Stimulated activated CD4-positive, alpha-beta T cell treated with anti-CD3 and anti-CD28 coated beads, TNF-alpha, amount 100 ng/mL, for 4 hours (primary cell): ENCODE measurements around the gene SMCO1.
"Not testable (repeated sequence)": the region's sequence is repeated elsewhere in the genome, so short reads cannot be mapped to it uniquely, and the experiment has no call there.

ENCODE experiments used
- DNase-seq, 3 experiments: peaks; one replicate each; pipeline ENCODE4 v3.0.0-alpha.2; 2020; ENCODE audit warnings: low read depth in 3 of 3

SMCO1 gene

DNA sequence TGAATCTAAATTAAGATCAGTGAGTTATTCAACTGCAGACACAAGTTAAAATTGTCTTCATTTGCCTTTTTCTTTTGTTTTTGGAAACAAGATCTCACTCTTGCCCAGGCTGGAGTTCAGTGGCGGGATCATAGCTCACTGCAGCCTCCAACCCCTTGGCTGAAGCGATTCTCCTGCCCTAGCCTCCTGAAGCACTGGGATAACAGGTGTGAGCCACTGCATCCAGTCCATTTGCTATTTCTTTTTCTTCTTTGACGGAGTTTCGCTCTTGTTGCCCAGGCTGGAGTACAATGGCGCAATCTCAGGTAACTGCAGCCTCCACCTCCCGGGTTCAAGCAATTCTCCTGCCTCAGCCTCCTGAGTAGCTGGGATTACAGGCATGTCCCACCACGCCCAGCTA, 21.9 kb downstream of the SMCO1 start:
- DNase-seq, result no peak

DNA sequence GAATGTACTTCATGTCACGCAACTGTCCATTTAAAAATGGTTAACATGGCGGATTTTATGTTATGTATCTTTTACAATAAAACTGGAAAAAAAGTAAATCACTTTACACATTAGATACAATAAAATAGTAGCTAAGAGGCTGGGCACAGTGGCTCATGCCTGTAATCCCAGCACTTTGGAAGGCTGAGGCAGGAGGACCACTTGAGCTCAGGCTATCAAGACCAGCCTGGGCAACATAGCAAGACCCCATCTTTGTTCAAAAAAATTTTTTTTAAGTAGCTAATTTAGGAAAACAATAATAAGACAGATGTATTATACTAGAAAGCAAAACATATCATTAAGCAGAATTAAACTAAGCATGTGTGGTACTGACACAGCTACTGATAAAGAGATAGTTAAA, 23.1 kb downstream of the SMCO1 start:
- no peak for DNase-seq

DNA sequence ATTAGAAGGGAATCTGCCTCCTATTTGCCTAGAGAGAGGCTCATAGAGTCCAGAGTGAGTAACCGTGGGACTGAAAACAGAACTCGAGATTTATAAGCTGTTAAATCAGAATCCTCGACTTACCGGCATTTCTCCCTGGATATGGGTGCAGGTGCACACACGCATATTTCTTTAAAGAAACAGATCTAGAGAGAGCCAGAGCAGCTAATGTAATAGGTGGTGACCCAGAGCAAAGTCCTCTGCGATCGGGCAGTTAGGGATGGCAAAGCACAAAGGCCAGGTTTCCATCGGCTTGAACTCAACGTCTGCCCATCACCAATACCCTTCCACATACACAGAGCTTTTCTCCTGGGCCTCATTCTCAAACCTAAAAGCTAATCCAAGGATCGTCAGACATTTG, 25.4 kb downstream of the SMCO1 start:
- DNase-seq, result no peak

DNA sequence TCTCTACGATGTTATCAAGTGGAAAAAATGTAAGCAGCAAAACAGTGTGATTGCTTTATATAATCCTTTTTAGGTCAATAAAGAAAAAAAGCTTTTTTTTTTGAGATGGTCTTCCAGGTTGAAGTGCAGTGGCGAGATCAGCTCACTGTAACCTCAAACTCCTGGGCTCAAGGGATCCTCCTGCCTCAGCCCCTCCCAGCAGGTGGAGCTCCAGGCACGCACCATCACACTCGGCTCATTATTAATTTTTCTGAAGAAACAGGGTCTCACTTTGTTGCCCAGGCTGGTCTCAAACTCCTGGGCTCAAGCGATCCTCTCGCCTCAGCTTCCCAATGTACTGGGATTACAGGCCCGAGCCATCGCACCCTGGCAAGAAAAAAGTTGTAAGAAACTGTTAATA, 28.9 kb downstream of the SMCO1 start:
- peak in 1 of 3 experiments; percentile 15 for DNase-seq

DNA sequence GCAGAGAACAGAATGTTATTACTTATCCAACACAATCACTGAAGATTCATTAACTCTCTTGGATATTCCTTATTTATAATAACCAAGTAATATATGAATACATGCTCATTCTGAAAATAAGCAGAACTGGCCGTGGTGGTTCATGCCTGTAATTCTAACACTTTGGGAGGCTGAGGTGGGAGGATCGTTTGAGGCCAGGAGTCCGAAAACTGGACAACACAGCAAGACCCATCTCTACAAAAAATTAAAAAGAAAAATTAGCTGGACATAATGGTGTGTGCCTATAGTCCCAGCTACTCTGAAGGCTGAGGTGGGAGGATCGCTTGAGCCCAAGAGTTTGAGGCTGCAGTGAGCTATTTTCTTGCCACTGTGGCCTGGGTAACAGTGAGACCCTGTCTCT, 37.5 kb downstream of the SMCO1 start:
- no peak for DNase-seq

DNA sequence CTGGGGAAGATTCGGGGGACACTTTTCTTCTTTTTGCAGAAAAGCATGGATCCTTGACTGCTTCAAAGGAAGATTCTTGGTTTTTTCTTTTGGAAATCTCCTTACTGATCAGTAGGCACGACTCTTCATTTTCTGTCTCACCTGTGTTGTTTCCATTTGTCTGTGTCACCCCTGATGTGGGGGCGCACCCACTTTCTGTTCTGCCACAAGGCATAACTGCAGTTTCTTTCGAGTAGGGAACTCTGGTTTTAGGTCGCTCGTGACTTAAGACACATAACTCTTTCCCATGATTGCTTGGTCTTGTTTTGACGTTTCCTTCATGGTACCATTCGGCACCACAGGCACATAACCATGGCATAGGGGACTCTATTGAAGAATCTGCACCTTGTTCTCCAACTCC, 42.9 kb downstream of the SMCO1 start:
- no peak for DNase-seq

DNA sequence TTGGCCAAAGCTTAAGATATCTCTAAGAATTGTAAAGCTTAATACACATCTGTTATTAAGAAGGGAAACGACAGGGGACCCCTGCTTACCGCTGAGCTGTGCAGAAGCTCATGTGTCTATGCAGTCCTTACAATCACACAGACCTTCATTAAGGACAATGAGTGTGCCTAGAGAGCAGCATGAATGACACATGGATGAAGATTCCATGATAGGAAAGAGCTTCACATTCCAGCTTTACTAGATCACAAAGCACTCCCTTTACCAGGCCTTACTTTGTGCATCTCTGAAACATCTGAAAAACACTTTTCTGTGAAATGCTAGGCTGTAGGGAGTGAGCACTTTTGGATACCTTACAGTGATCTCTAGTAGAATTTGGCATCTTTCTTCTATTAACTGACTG, 43.6 kb downstream of the SMCO1 start:
- DNase-seq, result no peak

DNA sequence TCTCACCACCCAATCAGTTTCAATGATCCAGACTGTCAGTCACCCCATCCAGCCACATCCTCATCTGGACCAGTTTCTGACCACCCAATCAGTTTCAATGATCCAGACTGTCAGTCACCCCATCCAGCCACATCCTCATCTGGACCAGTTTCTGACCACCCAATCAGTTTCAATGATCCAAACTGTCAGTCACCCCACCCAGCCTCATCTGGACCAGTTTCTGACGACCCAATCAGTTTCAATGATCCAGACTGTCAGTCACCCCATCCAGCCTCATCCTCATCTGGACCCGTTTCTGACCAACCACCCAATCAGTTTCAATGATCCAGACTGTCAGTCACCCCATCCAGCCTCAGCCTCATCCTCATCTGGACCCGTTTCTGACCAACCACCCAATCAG, 45.0 kb downstream of the SMCO1 start:
- not testable (repeated sequence) for DNase-seq

DNA sequence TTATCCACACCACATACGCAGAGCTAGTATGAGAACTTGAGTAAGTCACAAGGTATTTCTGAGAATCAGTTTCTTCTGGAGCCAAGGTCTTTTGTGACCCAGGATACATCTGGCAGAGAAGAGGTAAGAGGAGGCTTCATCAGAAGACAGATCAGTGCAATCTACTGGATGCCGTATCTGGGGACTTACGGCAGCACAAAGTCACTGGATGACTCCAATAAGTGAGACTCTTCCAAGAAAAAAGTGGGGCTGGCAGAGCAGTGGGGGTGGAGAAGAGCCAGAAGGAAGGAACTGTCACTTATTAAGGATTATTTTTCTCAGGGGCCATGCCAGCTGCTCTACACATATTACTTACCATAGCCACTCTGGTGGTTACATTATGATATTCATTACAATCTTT, 51.3 kb downstream of the SMCO1 start:
- DNase-seq, result no peak

DNA sequence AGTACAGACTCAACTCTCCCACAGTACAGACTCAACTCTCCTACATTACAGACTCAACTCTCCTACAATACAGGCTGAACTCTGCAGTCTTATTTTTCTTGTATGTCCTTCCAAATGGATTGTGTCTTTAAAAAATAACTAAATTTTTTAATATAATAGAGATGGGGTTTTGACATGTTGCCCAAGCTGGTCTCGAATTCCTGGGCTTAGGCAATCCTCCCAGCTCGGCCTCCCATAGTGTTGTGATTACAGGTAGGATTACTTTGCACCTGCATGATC, 51.7 kb downstream of the SMCO1 start:
- no peak for DNase-seq

DNA sequence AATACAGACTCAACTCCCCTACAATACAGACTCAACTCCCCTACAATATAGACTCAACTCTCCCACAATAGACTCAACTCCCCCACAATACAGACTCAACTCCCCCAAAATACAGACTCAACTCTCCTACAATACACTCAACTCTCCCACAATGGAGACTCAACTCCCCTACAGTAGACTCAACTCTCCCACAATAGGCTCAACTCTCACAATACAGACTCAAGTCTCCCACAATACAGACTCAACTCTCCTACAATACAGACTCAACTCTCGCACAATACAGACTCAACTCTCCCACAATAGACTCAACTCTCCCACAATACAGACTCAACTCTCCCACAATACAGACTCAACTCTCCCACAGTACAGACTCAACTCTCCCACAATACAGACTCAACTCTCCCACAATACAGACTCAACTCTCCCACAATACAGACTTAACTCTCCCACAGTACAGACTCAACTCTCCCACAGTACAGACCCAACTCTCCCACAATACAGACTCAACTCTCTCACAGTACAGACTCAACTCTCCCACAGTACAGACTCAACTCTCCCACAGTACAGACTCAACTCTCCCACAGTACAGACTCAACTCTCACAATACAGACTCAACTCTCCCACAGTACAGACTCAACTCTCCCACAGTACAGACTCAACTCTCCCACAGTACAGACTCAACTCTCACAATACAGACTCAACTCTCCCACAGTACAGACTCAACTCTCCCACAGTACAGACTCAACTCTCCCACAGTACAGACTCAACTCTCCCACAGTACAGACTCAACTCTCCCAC, 52.3 kb downstream of the SMCO1 start:
- DNase-seq, result not testable (repeated sequence)

DNA sequence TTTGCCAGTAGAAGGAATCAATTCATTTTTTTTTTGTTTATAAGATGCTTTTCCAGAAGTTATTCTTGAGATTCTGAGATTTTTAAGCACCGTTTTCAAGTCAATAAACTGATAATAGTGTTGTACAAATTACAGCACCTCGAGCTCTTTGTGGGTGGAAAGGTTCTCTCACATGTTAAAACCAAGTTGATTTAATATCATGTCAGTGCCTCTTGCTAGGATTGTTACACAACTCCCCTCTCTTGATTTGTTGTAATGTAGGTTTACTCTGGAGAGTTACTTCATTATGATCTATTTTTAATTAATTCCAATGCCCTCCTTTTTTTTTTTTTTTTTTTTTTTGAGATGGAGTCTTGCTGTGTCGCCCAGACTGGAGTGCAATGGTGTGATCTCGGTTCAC, 57.1 kb downstream of the SMCO1 start:
- DNase-seq, result no peak

DNA sequence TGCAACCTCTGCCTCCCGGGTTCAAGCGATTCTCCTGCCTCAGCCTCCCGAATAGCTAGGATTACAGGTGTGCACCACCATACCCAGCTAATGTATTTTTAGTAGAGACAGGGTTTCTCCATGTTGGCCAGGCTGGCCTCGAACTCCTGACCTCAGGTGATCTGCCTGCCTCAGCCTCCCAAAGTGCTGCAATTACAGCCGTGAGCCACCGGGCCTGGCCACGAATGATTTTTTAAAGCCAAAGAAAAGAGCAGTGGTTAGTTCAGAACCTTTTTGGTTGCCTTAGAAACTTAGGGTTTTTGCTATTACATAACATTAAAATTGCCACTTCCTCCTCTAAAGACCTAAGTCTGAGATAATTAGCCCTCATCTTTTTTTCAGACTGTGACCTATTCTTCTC, 57.7 kb downstream of the SMCO1 start:
- not testable (repeated sequence) for DNase-seq
